Kidney (tissue), 14 donors: Measurements from ENCODE around the gene SLC3A2. TPM values are rescaled to one million over a fixed set of nuclear protein-coding genes. Genes with fewer than 3 reads are reported as not detected.

Source experiments
- DNase-seq, 5 donors: peaks; one replicate each; pipeline ENCODE4 v3.0.0-alpha.2; 2013 to 2020
- FAIRE-seq: peaks from 2 replicates; lab custom pipeline; 2012; peaks lifted over from hg19 to GRCh38; lab: Jason Lieb, UNC
- H3K27ac ChIP-seq, 2 donors: one replicate each; pipeline ENCODE4 v1.7.0; 2013; ENCODE audit warnings: low read depth in 2 of 2, low read length in 2 of 2, inconsistent platforms in 1 of 2
- H3K27me3 ChIP-seq: one replicate; pipeline ENCODE4 v1.7.1; 2013; ENCODE audit warnings: low read length, inconsistent platforms; ENCODE audit not compliant: control insufficient read depth, insufficient read depth
- H3K36me3 ChIP-seq, 3 donors: one replicate each; pipeline versions ENCODE4 v1.7.0 to v1.7.1; 2013; ENCODE audit warnings: low read length in 3 of 3, control low read depth in 1 of 3, inconsistent platforms in 1 of 3; ENCODE audit not compliant: insufficient read depth in 3 of 3, control insufficient read depth in 2 of 3
- H3K4me1 ChIP-seq, 3 donors: one replicate each; pipeline versions ENCODE4 v1.7.0 to v1.7.1; 2013; ENCODE audit warnings: low read length in 3 of 3, inconsistent platforms in 1 of 3, low read depth in 1 of 3; ENCODE audit not compliant: control insufficient read depth in 2 of 3, insufficient read depth in 2 of 3
- H3K4me3 ChIP-seq, 3 donors: one replicate each; pipeline versions ENCODE4 v1.7.0 to v1.8.1; 2013; ENCODE audit warnings: low read length in 3 of 3, control low read depth in 1 of 3, inconsistent platforms in 1 of 3
- H3K9ac ChIP-seq, 3 donors: one replicate each; pipeline versions ENCODE4 v1.7.0 to v1.7.1; 2013; ENCODE audit warnings: low read length in 3 of 3, control low read depth in 1 of 3, inconsistent platforms in 1 of 3
- H3K9me3 ChIP-seq, 3 donors: one replicate each; pipeline versions ENCODE4 v1.7.0 to v1.7.1; 2013; ENCODE audit warnings: low read length in 3 of 3, control low read depth in 1 of 3, inconsistent platforms in 1 of 3; ENCODE audit not compliant: control insufficient read depth in 2 of 3, insufficient read depth in 1 of 3
- CTCF ChIP-seq: IDR thresholded peaks from 3 replicates; pipeline ENCODE4 v1.5.1; 2012; ENCODE audit warnings: mild to moderate bottlenecking, moderate library complexity, borderline replicate concordance; ENCODE audit not compliant: insufficient read depth; ENCODE audit errors: extremely low read depth
- intact Hi-C: fragments of 100-400 bp; cut with DNase I; formaldehyde crosslinking; loops from one replicate; pipeline ENCODE4 v1.11.1; 2022
- polyA plus RNA-seq: library from polyadenylated mRNA; stranded (reverse); fragments of 350-450 nt; fragmentation: Illumina TruSeq; extraction: RNeasy Lipid Tissue Mini Kit (QIAGEN cat#74804); gene quantifications from one replicate; pipeline ENCODE4 v1.2.3, GENCODE V29; 2014; ENCODE audit warnings: low read depth, low replicate concordance; ENCODE audit not compliant: insufficient read depth
- total RNA-seq: library from RNA; stranded (reverse); fragmentation: NEBNext Ultra II Directional; extraction: Animal tissue kit (Norgen Biotek cat#: 25700); gene quantifications from one replicate; pipeline ENCODE4 v1.2.1, GENCODE V29; 2021
- donor health status: control.
- donor health status: control.
- donor health status: control.
- donor health status: control.
- donor health status: control.
- donor health status: DM: yes; HTN: yes; CAD: no.
- donor health status: Normal renal cell carcinoma (clear cell type).

The SLC3A2 gene
- total and polyA plus RNA-seq, 2 donors from 2014 or later, result 203 to 299 TPM

GRCh38 chr11:62851807-62852522, 28.7 kb upstream of the SLC3A2 start:
- H3K4me3 ChIP-seq, result no peak overlapping the region
- intact Hi-C loops, result no loop called here
- no peaks in the 10 kb centered on the region for H3K27me3 ChIP-seq
- H3K4me1 ChIP-seq, result peaks cover 7 to 22% (median 9%) of the 10 kb centered on the region in 3 donors
- no peak overlapping the region for H3K27ac ChIP-seq
- H3K9ac ChIP-seq, result no peak overlapping the region
- H3K36me3 ChIP-seq, result peaks cover 18 to 28% (median 18%) of the 10 kb centered on the region in 3 donors
- H3K9me3 ChIP-seq, result no peaks in the 10 kb centered on the region
- DNase-seq, result no peak
- FAIRE-seq, result no peak
- no peak for TF ChIP-seq CTCF

GRCh38 chr11:62852523-62853188, 28.0 kb upstream of the SLC3A2 start:
- H3K9me3 ChIP-seq, result no peaks in the 10 kb centered on the region
- DNase-seq (no peak), FAIRE-seq (no peak)
- TF ChIP-seq CTCF, result no peak
- intact Hi-C loops, result no loop called here
- H3K27me3 ChIP-seq, result no peaks in the 10 kb centered on the region
- H3K9ac ChIP-seq, result no peak overlapping the region
- H3K27ac ChIP-seq, result no peak overlapping the region
- peaks cover 18 to 28% (median 18%) of the 10 kb centered on the region in 3 donors for H3K36me3 ChIP-seq
- no peak overlapping the region for H3K4me3 ChIP-seq
- H3K4me1 ChIP-seq, result peaks cover 7 to 22% (median 9%) of the 10 kb centered on the region in 3 donors

- intact Hi-C loops, result no loop called here
- TF ChIP-seq CTCF, result no peak
- DNase-seq, result no peak
- H3K4me3 ChIP-seq, result peak overlapping the region; percentile 14 to 99 (median 89)
- no peaks in the 10 kb centered on the region for H3K9me3 ChIP-seq
- H3K9ac ChIP-seq, result peak overlapping the region; percentile 22 to 87 (median 30)
- FAIRE-seq, result no peak
- peaks cover 18 to 28% (median 18%) of the 10 kb centered on the region in 3 donors for H3K36me3 ChIP-seq
- peaks cover 7 to 22% (median 9%) of the 10 kb centered on the region in 3 donors for H3K4me1 ChIP-seq
- no peaks in the 10 kb centered on the region for H3K27me3 ChIP-seq
- H3K27ac ChIP-seq, result peak overlapping the region in 1 of 2 donors; percentile 13
These were observed 27.3 kb upstream of the SLC3A2 start for GRCh38 chr11:62853279-62853965.
